GOT3 (cell line): ENCODE data around the gene PLEKHG3.

Experiments used
- DNase-seq: peaks from one replicate; lab custom pipeline; 2025; ENCODE audit warnings: mixed read lengths; lab: John Stamatoyannopoulos, UW

Gene PLEKHG3

GRCh38 chr14:64786296-64787149, 82.3 kb downstream of the PLEKHG3 start:
- DNase-seq = no peak

- no peak for DNase-seq
Measured at GRCh38 chr14:64787619-64788018, 83.4 kb downstream of the PLEKHG3 start.

- DNase-seq = no peak
Measured at GRCh38 chr14:64788706-64789105, 84.5 kb downstream of the PLEKHG3 start.

GRCh38 chr14:64789696-64790095, 85.5 kb downstream of the PLEKHG3 start:
- DNase-seq = no peak

- no peak for DNase-seq
Measured at GRCh38 chr14:64790478-64790877, 86.3 kb downstream of the PLEKHG3 start.

- DNase-seq = no peak
Measured at GRCh38 chr14:64792231-64792630, 88.0 kb downstream of the PLEKHG3 start.

- no peak for DNase-seq
Measured at GRCh38 chr14:64792871-64793560, 88.8 kb downstream of the PLEKHG3 start.

- DNase-seq = no peak
Measured at GRCh38 chr14:64795211-64795610, 91.0 kb downstream of the PLEKHG3 start.

- no peak for DNase-seq
Measured at GRCh38 chr14:64795921-64796320, 91.7 kb downstream of the PLEKHG3 start.

GRCh38 chr14:64796369-64796768, 92.1 kb downstream of the PLEKHG3 start:
- DNase-seq = no peak

- no peak for DNase-seq
Measured at GRCh38 chr14:64799555-64799954, 95.3 kb downstream of the PLEKHG3 start.
